ENCODE data around the gene RPL31.

GRCh38 chr2:101003278-101003775 is 1.2 kb downstream of the RPL31 start:
- no peak for TF ChIP-seq POLR2AphosphoS5 (IDR thresholded peaks at IDR 0.05)
- TF ChIP-seq CTCF (IDR thresholded peaks at IDR 0.05) = no peak
- TF ChIP-seq POLR2A (IDR thresholded peaks at IDR 0.05) = no peak
- no peak for TF ChIP-seq EP300 (IDR thresholded peaks at IDR 0.05)

Measured in stomach (tissue), 4 donors.